ENCODE results near the gene FAM20C.

The FAM20C gene

GRCh38 chr7:277228-277627 lies 84.9 kb downstream of the FAM20C start:
- no peaks in the 10 kb centered on the region for H3K36me3 ChIP-seq (ENCODE audit: control insufficient read depth, insufficient read depth, low read length)
- no peaks in the 10 kb centered on the region for H3K4me1 ChIP-seq (ENCODE audit: control insufficient read depth, insufficient read depth, low read length)

DNA sequence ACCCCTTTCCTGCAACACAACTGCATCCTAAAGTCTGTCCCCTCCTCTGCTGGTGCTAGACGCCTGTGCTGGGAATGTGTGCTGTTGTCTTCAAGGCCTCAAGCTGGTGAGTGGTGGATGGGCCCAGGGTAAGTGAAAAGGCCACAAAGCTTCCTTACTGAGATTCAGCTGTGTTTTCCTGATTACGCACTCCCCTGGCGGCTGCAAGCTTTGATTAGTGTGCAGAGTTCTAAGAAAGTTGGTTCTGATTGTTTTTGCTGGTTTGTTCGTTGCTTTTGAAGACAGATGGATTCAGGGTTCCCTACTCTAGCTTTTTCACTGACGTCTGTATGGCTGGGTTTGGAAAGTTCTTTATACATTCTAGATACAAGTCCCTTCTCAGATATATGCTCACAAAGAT lies 85.7 kb downstream of the FAM20C start:
- H3K27me3 ChIP-seq (ENCODE audit: control insufficient read depth, insufficient read depth, low read length): peaks cover 8% of the 10 kb centered on the region
- no peaks in the 10 kb centered on the region for H3K36me3 ChIP-seq (ENCODE audit: control insufficient read depth, insufficient read depth, low read length)
- H3K9ac ChIP-seq (ENCODE audit: low read length): no peak overlapping the region
- H3K9me3 ChIP-seq (ENCODE audit: control insufficient read depth, low read length): no peaks in the 10 kb centered on the region
- H3K4me1 ChIP-seq (ENCODE audit: control insufficient read depth, insufficient read depth, low read length): no peaks in the 10 kb centered on the region
- H3K4me3 ChIP-seq (ENCODE audit: low read length): no peak overlapping the region

More at GRCh38 chr7:277228-277627, 84.9 kb downstream of the FAM20C start:
- Histone ChIP-seq H3K4me3 (ENCODE audit: low read length) (no peak overlapping the region), H3K27me3 (ENCODE audit: control insufficient read depth, insufficient read depth, low read length) (peaks cover 8% of the 10 kb centered on the region), H3K9me3 (ENCODE audit: control insufficient read depth, low read length) (no peaks in the 10 kb centered on the region), H3K9ac (ENCODE audit: low read length) (no peak overlapping the region)

GRCh38 chr7:279821-280220 lies 87.5 kb downstream of the FAM20C start:
- H3K9me3 ChIP-seq (ENCODE audit: control insufficient read depth, low read length): no peaks in the 10 kb centered on the region
- H3K9ac ChIP-seq (ENCODE audit: low read length): no peak overlapping the region
- H3K4me1 ChIP-seq (ENCODE audit: control insufficient read depth, insufficient read depth, low read length): peaks cover under 1% of the 10 kb centered on the region
- no peak overlapping the region for H3K4me3 ChIP-seq (ENCODE audit: low read length)
- H3K36me3 ChIP-seq (ENCODE audit: control insufficient read depth, insufficient read depth, low read length): no peaks in the 10 kb centered on the region
- H3K27me3 ChIP-seq (ENCODE audit: control insufficient read depth, insufficient read depth, low read length): peaks cover 11% of the 10 kb centered on the region

- Histone ChIP-seq H3K27me3 (ENCODE audit: control insufficient read depth, insufficient read depth, low read length) (peaks cover 18% of the 10 kb centered on the region), H3K36me3 (ENCODE audit: control insufficient read depth, insufficient read depth, low read length) (no peaks in the 10 kb centered on the region), H3K9me3 (ENCODE audit: control insufficient read depth, low read length) (no peaks in the 10 kb centered on the region), H3K9ac (ENCODE audit: low read length) (no peak overlapping the region), H3K4me1 (ENCODE audit: control insufficient read depth, insufficient read depth, low read length) (peaks cover 5% of the 10 kb centered on the region), H3K4me3 (ENCODE audit: low read length) (no peak overlapping the region)
Observed at GRCh38 chr7:280461-280860, 88.1 kb downstream of the FAM20C start.

DNA sequence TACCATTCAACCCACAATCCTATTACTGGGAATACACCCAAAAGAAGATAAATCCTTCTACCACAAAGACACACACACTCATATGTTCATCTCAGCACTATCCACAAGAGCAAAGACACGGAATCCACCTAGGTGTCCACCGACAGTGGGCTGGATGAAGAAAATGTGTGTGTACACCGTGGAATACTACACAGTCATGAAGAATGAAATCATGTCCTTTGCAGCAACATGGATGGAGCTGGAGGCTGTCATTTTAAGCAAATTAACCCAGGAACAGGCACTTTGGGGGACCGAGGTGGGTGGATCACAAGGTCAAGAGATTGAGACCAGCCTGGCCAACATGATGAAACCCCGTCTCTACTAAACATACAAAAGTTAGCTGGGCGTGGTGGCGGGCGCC lies 89.3 kb downstream of the FAM20C start:
- H3K4me1 ChIP-seq (ENCODE audit: control insufficient read depth, insufficient read depth, low read length): peaks cover 5% of the 10 kb centered on the region
- H3K27me3 ChIP-seq (ENCODE audit: control insufficient read depth, insufficient read depth, low read length): peaks cover 26% of the 10 kb centered on the region
- no peaks in the 10 kb centered on the region for H3K36me3 ChIP-seq (ENCODE audit: control insufficient read depth, insufficient read depth, low read length)
- no peak overlapping the region for H3K9ac ChIP-seq (ENCODE audit: low read length)
- H3K4me3 ChIP-seq (ENCODE audit: low read length): no peak overlapping the region
- no peaks in the 10 kb centered on the region for H3K9me3 ChIP-seq (ENCODE audit: control insufficient read depth, low read length)

- peaks cover 26% of the 10 kb centered on the region for H3K27me3 ChIP-seq (ENCODE audit: control insufficient read depth, insufficient read depth, low read length)
- no peak overlapping the region for H3K4me3 ChIP-seq (ENCODE audit: low read length)
- H3K9me3 ChIP-seq (ENCODE audit: control insufficient read depth, low read length): no peaks in the 10 kb centered on the region
- H3K9ac ChIP-seq (ENCODE audit: low read length): no peak overlapping the region
- H3K4me1 ChIP-seq (ENCODE audit: control insufficient read depth, insufficient read depth, low read length): peaks cover 5% of the 10 kb centered on the region
- no peaks in the 10 kb centered on the region for H3K36me3 ChIP-seq (ENCODE audit: control insufficient read depth, insufficient read depth, low read length)
Observed at GRCh38 chr7:282621-283020, 90.2 kb downstream of the FAM20C start.

- peaks cover 40% of the 10 kb centered on the region for H3K27me3 ChIP-seq (ENCODE audit: control insufficient read depth, insufficient read depth, low read length)
- no peak overlapping the region for H3K9ac ChIP-seq (ENCODE audit: low read length)
- no peak overlapping the region for H3K4me3 ChIP-seq (ENCODE audit: low read length)
- H3K9me3 ChIP-seq (ENCODE audit: control insufficient read depth, low read length): no peaks in the 10 kb centered on the region
- peaks cover 6% of the 10 kb centered on the region for H3K4me1 ChIP-seq (ENCODE audit: control insufficient read depth, insufficient read depth, low read length)
- H3K36me3 ChIP-seq (ENCODE audit: control insufficient read depth, insufficient read depth, low read length): no peaks in the 10 kb centered on the region
Observed at GRCh38 chr7:284762-285722, 92.7 kb downstream of the FAM20C start.

DNA sequence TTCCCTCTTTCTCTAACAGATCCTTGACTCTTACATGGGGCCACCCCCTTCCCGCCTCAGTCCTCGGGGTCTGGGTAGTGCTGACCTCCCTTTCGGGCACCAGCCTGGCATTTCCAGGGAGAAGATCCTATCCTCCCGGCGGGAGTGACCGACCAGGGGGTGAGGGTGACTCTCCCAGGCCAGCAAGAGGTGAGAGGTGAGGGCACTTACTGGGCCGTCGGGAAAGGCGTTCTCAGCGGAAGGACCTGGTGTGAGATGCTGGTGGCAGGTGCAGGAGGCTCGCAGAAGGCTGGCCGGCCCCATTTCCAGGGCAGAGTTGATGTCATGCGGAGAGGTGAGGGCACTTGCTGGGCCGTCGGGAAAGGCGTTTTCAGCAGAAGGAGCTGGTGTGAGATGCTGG lies 93.4 kb downstream of the FAM20C start:
- peaks cover 8% of the 10 kb centered on the region for H3K4me1 ChIP-seq (ENCODE audit: control insufficient read depth, insufficient read depth, low read length)
- H3K36me3 ChIP-seq (ENCODE audit: control insufficient read depth, insufficient read depth, low read length): no peaks in the 10 kb centered on the region
- H3K27me3 ChIP-seq (ENCODE audit: control insufficient read depth, insufficient read depth, low read length): peaks cover 41% of the 10 kb centered on the region
- H3K9ac ChIP-seq (ENCODE audit: low read length): no peak overlapping the region
- no peak overlapping the region for H3K4me3 ChIP-seq (ENCODE audit: low read length)
- no peaks in the 10 kb centered on the region for H3K9me3 ChIP-seq (ENCODE audit: control insufficient read depth, low read length)

DNA sequence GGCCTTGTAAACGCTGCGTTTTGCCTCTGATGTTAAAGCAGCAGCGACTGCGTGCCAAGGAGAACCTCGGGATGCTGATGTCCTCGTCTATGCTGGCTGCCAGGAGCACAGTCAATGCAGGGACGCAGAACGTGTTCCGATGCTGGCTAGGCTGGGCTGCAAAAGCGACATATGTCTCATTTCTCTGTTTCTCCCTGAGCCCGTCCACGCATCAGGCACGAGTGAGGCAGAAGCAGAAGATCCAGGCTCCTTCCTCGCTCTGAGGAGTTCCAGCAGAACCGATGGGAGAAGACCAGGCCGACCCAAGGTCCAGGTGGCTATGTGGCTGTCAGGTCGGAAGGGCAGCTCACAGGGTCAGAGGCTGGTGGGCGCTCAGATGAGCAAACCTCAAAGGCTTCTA lies 93.9 kb downstream of the FAM20C start:
- Histone ChIP-seq H3K36me3 (ENCODE audit: control insufficient read depth, insufficient read depth, low read length) (no peaks in the 10 kb centered on the region), H3K9me3 (ENCODE audit: control insufficient read depth, low read length) (no peaks in the 10 kb centered on the region), H3K4me3 (ENCODE audit: low read length) (no peak overlapping the region), H3K9ac (ENCODE audit: low read length) (no peak overlapping the region), H3K4me1 (ENCODE audit: control insufficient read depth, insufficient read depth, low read length) (peaks cover 8% of the 10 kb centered on the region), H3K27me3 (ENCODE audit: control insufficient read depth, insufficient read depth, low read length) (peaks cover 44% of the 10 kb centered on the region)

- H3K36me3 ChIP-seq (ENCODE audit: control insufficient read depth, insufficient read depth, low read length): no peaks in the 10 kb centered on the region
- H3K9ac ChIP-seq (ENCODE audit: low read length): no peak overlapping the region
- peaks cover 64% of the 10 kb centered on the region for H3K27me3 ChIP-seq (ENCODE audit: control insufficient read depth, insufficient read depth, low read length)
- H3K9me3 ChIP-seq (ENCODE audit: control insufficient read depth, low read length): no peaks in the 10 kb centered on the region
- no peak overlapping the region for H3K4me3 ChIP-seq (ENCODE audit: low read length)
- H3K4me1 ChIP-seq (ENCODE audit: control insufficient read depth, insufficient read depth, low read length): peaks cover 8% of the 10 kb centered on the region
Observed at GRCh38 chr7:288671-289101, 96.3 kb downstream of the FAM20C start.

GRCh38 chr7:289209-289755 lies 96.9 kb downstream of the FAM20C start:
- Histone ChIP-seq H3K4me1 (ENCODE audit: control insufficient read depth, insufficient read depth, low read length) (peaks cover 8% of the 10 kb centered on the region), H3K9ac (ENCODE audit: low read length) (no peak overlapping the region), H3K9me3 (ENCODE audit: control insufficient read depth, low read length) (no peaks in the 10 kb centered on the region), H3K36me3 (ENCODE audit: control insufficient read depth, insufficient read depth, low read length) (no peaks in the 10 kb centered on the region), H3K27me3 (ENCODE audit: control insufficient read depth, insufficient read depth, low read length) (peaks cover 68% of the 10 kb centered on the region), H3K4me3 (ENCODE audit: low read length) (no peak overlapping the region)

DNA sequence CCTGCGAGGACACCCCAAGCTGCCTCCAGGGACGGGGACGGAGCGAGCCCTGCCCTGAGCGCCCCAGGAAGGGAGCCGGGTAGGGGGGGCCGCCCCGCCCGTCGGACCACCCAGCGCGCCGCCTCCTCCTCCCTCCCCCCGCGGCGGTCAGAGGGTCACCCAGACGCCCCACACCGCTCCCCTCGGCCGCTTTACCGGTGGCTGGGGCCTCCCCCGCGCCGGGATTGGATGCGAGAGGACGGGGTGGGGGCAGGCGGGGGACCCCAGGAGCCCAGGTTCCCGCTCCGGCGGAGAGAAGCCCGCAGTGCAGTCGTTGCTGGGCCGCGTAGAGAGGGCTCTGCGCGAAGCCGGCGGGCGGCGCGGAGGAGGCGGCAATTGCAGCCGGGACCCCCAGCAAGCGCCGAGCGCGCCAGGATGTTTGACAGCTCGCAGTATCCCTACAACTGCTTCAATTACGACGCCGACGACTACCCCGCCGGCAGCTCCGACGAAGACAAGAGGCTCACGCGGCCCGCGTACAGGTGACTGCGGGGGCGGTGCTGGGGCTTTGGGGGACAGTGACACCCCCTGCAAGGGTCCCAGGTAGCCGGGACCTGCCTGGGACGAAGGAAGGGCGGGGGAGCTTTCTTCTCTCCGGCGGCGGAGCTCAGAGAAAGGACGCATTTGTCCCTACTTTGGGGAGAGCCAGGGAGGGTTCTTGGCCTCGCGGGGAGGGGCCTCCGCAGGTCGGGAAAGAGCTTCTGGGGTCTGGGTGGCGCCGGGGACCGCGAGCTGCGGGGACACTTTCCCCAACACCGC lies 97.6 kb downstream of the FAM20C start, which contains the start of gene FOXL3:
Gene FOXL3, plus strand, starts transcription at position 415 of the 798 bp plus-strand sequence. Its CDS starts 0 bp downstream, at position 415.
- Histone ChIP-seq H3K4me1 (ENCODE audit: control insufficient read depth, insufficient read depth, low read length) (peaks cover 7% of the 10 kb centered on the region), H3K36me3 (ENCODE audit: control insufficient read depth, insufficient read depth, low read length) (no peaks in the 10 kb centered on the region), H3K9me3 (ENCODE audit: control insufficient read depth, low read length) (no peaks in the 10 kb centered on the region), H3K9ac (ENCODE audit: low read length) (no peak within 1 kb of the TSS), H3K27me3 (ENCODE audit: control insufficient read depth, insufficient read depth, low read length) (peaks cover 67% of the 10 kb centered on the region), H3K4me3 (ENCODE audit: low read length) (no peak within 1 kb of the TSS)

All from mucosa of stomach (tissue), 1 donor.